Skeletal muscle cell (primary cell): Measurements from ENCODE around the gene S100A5.
A peak's percentile ranks its signal among the peaks of the same experiment; 100 is the strongest.

Experiments
- DNase-seq: peaks from one replicate; pipeline ENCODE4 v3.0.0-alpha.2; 2010; ENCODE audit warnings: low read depth
- H3K4me3 ChIP-seq: 2 replicates; pipeline ENCODE4 v1.5.1; 2011; ENCODE audit warnings: low read depth, mild to moderate bottlenecking, control low read depth, low read length, moderate library complexity

The S100A5 gene

DNA sequence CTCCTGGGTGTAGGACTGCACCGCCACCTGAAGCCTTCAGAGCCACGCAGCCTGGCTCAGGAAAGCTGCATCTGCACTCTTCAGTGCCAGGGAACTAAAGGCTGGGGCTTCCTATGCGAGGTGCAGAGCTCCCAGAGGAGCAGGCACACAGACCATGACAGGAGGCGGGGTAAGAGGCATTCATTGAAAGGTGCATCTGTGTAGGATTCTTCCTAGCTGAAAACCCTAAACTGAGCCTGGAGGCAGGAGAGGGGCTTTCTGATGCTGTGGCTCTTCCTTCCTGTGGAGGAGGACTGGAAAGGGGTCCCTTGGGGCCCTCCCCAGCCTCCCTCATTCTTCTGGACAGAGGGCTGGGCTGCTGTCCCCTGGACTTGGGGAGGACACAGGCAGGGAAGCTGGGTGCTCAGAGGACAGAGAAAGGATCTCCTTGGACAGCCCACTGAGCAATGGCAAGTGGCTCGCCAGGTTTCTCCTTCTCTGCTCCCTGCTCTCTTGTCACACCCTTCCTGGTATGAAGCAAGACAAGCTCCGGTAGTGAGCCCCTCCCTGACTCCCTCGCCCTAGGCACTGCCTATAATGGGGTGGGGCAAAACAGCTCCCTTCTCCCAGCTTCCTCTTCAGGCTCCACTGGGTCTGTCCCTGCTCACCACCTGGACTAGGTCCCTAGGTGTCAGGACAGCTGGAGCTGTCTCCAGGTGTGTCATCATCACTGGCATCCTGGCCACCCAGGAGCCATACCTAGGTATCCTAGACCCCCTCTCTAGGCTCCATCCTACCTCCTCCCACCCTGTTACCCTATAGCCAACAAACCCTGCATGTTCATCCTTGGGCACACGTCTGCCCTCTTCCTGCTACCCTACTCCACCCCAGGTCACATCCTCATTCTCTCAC is 25.0 kb downstream of the S100A5 start:
- no peak for DNase-seq
- H3K4me3 ChIP-seq, result no peak overlapping the region

DNA sequence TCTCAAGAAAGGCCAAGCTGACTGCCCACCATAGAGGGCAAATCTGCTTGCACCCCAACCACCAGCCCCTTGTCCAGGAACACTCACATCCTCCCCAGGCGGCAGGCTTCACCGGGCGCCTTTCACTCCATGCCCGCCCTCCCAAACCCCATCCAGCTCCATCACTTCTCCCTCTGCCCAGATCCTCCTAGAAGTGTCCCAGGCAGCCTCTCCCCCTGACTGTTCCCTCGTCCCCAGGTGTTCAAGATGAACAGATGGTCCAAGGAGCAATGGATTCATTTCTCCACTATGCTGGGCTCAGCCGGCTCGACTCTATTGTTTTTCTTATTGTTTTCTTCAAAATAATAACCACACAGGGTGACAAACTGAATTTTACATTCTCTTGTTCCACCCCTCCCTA is 27.1 kb downstream of the S100A5 start:
- DNase-seq, result no peak
- no peak overlapping the region for H3K4me3 ChIP-seq

DNA sequence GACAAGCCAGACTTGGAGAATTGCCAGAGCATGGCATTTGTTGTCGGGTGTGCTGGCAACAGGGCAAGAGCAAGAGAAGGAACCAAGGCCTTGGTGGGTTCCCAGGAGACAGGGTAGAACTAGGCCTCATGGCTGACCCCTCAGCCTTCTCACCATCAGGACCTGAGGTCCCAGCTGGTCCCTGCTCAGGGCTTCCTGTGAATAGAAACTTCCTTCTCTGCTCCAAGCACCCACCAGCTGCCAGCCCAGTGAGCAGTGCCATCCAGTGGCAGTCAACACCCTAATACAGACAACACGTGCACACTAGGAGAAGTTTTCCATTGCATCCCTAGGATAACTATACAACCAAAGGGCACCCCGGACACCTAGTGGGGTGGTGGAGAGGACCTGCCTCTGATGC is 27.7 kb downstream of the S100A5 start:
- DNase-seq, result no peak
- H3K4me3 ChIP-seq, result no peak overlapping the region

DNA sequence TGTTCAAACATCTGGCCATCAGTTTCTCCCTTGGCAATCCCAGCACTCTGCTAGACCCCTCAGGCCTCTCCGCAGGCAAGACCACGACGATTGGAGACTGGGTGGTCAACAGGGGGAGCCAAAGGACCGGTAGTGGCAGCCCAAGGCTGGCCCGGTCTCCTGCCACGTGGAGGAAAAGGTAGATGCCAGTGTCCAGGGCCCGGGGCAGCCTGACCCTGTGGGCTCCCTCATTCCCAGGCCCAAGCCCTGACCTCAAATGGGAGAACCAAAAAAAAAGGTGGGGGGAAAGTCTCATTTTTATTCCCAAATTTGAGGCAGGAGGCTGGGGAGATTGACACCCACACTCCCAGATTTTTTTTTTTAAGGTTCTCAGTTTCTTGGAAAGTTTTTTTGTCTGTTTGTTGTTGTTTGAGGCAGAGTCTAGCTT is 29.7 kb downstream of the S100A5 start:
- DNase-seq, result no peak
- no peak overlapping the region for H3K4me3 ChIP-seq

DNA sequence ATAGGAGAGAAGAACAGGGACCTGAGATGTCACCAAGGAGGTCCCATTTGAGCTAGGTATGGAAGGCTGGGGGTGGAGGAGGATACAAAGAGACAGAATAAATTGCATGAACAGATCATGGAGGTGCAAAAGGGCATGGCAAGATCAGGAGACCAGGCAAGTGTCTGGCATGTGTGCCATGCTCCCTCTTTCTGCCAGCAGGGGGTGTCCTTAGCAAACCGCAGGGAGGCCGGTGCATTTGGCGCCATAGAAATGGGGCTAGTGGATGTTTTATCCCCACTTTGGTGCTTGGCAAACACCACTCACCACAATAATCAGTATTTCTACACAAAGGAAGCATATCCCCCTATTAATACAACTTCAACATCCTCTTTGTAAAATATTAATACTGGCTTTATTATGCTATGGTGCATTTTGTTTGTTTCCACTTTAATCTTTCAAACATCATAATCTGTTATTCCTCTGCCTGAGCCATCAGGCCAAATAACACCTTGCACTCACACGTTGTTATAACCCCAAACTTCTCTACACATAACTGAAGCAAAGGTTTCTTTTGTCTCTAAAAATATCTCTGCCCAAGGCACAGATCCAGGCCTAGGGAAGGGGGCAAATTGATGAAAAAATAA is 30.9 kb downstream of the S100A5 start:
- DNase-seq, result no peak
- H3K4me3 ChIP-seq, result no peak overlapping the region

DNA sequence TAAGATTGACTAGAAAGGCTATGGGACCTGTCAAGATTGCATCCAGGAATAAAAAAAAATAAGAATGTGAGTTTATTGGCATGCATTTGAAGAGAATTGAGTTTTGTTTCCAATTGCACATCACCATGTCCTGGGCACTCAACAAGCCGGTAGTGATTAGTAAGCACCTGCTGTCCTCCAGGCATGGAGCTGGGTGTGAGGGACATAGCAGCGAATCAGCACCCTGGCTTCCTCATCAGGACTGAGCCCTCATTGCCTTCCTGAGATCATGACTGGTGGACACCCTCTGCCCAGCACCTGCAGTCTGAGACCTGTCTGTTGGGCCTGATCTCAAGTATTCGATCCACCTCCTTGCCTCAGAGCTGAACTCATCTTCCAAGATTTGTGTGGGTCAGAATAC is 31.7 kb downstream of the S100A5 start:
- no peak overlapping the region for H3K4me3 ChIP-seq
- no peak for DNase-seq

DNA sequence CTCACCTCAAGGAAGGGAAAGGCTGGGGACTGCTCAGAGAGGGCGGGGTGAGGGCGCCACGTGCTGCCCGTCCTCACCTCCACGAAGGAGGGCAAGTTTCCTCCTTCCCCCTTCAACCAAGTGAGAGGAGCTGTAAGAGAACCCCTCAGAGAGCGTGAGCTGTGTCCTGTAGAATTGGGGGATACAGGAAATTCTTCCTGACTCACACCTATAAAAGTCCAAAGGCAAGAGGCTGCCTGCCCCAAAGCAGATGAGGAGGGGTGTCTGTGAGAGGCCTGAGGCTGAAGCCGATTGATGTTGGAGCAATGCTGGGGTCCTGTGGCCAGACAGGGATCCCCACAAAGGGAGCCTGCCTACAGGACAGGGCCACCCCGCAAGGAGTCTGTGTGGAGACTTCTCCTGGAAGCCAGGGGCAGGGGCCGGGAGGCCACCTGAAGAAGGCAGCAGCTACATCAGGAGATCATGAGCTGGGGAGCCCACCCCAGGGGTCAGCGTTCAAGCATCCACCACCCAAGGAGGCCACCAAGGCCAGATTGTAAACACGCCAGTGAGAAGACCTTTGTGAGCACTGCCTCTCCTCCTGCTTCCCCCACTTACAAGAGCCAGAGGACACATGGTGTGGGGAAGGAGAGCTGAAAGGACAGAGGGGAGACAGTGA is 32.7 kb downstream of the S100A5 start:
- no peak for DNase-seq
- no peak overlapping the region for H3K4me3 ChIP-seq

DNA sequence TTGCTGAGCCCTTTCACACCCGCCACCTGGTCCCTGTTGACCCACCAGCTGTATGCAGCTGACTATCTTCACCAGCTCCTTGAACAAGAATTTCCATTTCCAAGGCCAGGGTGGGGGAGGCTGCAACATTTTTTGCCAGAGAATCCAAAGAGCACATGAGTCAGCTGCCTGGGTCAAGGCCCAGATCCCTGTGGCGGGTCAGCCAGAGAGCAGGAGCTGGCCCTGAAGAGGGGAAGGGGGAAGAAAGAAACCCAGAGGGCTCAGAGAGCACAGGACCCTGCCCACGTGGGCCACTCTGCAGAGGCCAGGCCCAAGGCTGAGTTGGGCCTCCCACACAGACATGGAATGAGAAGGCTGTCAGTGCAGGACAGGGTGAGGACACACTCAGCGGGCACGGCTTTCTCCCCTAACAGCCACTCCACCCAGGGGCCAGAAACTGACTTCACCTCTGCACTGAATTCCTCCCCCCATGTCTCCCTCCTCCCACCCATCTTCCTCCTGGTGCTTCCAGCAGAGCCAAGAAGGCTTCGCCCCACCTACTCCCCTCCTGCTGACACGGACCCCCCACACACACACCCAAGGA is 33.8 kb downstream of the S100A5 start:
- DNase-seq, result peak; percentile 64
- no peak overlapping the region for H3K4me3 ChIP-seq

DNA sequence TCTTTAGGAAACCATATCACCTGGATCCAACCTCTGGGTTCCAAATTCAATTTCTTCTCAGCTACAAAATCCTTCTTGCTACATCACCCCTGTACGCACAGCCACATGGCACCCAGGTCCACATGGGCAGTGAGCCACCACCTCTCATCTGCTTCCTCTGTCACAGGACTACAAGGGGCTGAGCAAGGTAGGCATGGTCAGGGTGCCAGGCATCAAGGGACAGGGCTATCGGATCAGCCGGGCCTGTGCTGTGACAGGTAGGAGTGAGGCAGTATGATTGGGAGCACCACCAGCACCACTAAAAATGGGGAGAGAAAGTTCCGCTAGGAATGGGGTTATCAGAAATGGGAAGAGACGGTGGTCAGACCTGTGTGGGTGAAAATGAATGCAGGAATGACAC is 34.3 kb downstream of the S100A5 start:
- H3K4me3 ChIP-seq, result no peak overlapping the region

DNA sequence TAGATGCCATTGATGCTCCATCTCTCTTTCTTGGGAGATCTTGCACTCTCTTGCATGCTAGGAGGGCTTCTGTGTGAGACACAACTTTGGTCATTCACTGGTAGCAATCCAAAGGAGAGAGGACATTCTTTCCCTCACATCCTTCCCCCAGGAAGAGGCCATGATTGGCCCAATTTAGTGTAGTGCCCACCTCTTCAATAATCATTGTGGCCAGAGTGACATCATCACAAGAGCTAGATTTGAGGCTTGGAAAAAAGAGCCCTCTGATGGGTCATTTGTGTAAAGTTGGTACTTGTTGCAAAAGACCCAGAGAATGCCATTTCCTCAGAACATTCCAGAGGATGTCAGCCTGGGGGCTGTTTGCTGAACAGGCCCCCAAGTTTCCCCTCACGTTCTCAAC is 35.2 kb downstream of the S100A5 start:
- DNase-seq, result no peak
- H3K4me3 ChIP-seq, result no peak overlapping the region

More for the DNA sequence above, 34.3 kb downstream of the S100A5 start:
- no peak for DNase-seq

DNA sequence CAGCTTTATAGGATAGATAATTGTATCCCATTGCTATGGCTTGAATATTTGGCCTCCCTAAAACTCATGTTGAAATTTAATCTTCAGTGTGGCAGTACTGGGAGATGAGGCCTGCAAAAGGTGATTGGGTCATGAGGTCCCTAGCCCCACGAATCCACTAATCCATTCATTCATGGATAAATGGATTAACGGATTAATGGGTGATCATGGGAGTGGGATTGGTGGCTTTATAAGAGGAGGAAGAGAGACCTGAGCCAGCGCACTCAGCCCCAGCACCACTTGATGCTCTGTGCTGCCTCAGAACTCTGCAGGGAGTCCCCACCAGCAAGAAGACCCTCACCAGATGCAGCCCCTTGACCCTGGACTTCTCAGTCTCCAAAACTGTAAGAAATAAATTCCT is 37.0 kb downstream of the S100A5 start:
- no peak overlapping the region for H3K4me3 ChIP-seq
- no peak for DNase-seq

DNA sequence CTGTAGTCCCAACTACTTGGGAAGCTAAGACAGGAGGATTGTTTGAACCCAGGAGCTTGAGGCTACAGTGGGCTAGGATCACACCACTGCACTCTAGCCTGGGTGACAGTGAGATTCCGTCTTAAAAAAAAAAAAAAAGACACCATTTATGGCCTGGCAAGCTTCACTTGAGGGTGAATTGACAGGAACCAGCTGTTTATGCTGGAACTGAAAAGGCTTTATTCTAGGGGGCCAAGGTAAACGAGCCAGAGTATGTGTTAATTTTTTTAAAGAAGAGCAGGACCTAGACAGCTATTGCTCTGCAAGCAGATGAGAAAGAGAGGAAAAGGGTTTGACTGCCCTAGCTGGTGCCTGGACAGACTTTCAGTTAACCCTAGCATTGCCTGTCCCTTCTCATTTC is 42.0 kb downstream of the S100A5 start:
- H3K4me3 ChIP-seq, result no peak overlapping the region
- DNase-seq, result no peak

DNA sequence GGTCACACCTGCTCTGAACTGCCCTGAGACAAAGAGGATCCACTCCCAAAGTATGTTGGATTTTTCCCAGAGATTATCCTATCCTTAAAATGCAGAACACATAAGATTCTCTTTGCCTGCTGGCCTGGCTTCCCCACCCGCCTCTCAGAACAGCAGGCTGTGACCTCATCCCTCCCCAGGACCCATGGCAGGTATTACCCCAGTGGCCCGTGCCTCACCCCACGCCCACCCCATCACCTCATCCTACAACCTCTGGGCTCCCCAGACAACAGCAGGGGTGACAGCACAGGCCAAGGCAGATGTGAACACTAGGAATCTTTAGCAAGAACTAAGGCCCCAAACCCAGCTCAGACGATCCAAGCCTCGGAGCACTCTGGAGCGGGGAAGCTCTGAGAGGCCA is 45.2 kb downstream of the S100A5 start:
- no peak for DNase-seq
- H3K4me3 ChIP-seq, result no peak overlapping the region

DNA sequence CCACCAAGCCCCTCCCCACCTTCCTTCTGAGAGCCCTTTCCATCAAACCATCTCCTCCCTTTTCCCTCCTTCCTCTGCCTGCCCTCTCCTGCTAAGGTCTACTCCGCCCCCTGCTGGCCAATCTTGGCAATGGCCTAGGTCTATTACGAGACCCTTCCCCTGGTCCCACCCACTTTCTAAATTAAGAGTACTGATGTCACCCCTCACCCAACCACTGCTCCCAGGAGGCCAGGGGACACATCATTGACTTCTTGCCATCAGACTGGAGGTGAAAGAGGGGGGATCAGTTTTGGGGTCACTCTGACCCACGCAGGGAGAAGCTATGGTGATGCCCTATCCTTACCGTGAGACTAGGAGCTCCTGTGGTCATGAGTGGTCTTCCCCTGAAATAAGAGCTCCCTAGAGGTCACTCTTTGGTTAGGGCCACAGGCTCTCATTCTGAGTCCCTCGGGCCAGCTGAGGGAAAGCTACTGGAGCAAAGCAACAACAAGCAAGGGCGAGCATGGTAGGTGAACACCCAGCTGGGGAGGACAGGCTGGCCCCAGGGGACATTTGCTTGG is 45.7 kb downstream of the S100A5 start:
- H3K4me3 ChIP-seq, result no peak overlapping the region
- DNase-seq, result no peak

DNA sequence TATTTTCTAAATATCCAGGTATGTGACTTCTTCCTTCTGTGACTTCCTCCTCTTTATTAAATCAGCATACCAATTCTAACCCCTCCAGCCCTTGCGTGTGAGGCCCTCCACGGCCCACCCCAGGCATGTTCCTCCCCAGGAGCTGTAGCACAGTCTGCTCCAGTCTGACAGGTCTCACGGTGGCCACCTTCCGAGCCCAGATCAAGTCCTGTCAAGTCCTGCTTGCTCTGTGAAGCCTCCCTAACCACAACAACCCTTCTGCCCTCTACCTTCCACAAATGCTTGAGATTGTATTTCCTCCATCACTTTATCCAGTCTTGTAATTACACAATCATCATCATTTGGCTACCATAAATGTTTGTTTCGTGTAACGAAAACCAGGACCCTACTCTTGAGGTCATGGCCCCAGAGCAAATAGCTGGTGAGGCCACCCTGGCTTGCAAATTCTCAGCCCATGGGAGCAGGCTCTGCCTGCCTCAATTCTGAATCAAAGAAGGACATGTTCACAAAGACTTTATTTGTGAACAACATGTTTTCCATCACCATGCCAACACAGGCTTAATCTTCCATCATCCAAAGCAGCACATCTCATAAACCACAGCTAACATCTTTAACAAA is 47.3 kb downstream of the S100A5 start:
- no peak overlapping the region for H3K4me3 ChIP-seq
- no peak for DNase-seq

DNA sequence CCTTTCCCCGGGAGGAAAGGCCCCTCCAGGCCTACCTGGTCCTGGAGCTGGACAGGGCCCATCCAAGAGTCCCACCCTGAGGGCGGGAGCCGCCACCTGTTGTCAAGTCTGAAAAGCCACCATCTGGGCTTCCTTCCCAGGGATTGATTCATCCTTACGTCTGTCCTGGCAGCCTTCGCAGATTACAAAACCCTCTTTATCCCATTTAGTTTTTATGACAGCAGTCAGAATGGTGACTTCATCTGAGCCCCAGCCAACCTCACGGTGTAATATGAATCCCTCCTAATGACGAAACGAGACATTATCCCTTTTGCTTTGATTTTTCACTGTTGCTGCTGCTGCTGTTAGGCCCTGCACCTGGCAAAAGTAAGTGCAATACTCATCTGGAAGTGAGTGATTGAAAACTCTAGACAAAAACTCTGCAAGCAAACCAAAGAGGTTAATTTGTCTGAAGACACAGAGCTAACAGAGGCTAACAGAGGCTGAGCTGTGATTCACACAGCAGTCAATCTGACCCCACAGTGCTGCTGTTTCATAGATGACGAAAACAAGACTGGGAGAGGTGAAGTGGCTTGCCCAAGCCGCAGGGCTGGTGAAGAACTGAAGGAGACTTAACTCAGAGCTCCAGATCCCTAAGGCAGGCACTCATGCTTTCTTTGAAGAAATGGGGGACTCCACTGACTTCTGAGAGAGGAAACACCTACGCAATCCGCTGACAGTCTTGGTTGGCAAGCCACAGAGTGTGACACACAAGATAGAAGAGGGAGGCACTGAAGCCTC is 50.3 kb downstream of the S100A5 start:
- peak; percentile 85 for DNase-seq
- no peak overlapping the region for H3K4me3 ChIP-seq

DNA sequence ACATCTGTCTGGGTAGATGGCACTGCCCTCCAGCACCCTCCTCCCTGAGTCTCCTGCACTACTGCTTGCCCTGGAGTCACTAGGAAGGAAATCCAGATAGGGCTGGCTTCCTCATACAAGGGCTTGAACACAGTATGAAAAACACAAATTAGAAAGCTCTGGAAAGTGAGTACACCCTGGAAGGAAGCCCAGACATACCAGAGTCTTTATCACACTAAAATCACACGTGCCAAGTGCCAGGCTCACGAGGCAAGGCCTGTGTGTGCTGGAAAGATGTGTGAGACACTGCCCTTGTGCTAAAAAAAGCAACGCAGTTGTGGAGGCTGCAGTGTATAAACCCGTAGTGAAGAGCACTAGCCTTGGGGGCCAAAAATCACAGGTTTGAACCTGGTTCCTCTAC is 52.0 kb downstream of the S100A5 start:
- no peak overlapping the region for H3K4me3 ChIP-seq
- no peak for DNase-seq

DNA sequence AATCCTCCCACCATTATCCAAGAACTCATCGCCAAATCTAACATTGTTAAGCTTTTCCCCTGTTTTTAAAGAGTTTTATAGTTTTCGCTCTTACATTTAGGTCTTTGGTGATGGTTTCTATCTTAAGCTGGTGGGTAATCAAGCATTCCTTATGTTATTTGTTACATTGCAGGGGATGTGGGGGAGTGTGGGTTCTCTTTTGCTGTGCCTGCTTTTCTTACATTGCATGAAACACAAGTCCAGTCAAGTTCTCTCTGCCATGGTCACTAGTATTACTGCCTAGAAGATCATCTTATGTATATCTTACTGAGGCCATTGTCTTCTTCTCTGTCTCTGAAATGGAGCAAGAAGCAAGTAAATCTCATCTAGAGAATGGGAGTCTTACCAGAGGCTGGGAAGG is 53.0 kb downstream of the S100A5 start:
- DNase-seq, result no peak
- H3K4me3 ChIP-seq, result no peak overlapping the region
